GM19463 (cell line): ENCODE results near the gene BAZ2A.

ENCODE experiments used
- ATAC-seq: cut with Tn5 transposase; IDR thresholded peaks from one replicate; pipeline ENCODE4 v1.9.1; 2021; ENCODE audit warnings: mild to moderate bottlenecking, moderate library complexity; ENCODE audit not compliant: unreplicated experiment

Gene BAZ2A

DNA sequence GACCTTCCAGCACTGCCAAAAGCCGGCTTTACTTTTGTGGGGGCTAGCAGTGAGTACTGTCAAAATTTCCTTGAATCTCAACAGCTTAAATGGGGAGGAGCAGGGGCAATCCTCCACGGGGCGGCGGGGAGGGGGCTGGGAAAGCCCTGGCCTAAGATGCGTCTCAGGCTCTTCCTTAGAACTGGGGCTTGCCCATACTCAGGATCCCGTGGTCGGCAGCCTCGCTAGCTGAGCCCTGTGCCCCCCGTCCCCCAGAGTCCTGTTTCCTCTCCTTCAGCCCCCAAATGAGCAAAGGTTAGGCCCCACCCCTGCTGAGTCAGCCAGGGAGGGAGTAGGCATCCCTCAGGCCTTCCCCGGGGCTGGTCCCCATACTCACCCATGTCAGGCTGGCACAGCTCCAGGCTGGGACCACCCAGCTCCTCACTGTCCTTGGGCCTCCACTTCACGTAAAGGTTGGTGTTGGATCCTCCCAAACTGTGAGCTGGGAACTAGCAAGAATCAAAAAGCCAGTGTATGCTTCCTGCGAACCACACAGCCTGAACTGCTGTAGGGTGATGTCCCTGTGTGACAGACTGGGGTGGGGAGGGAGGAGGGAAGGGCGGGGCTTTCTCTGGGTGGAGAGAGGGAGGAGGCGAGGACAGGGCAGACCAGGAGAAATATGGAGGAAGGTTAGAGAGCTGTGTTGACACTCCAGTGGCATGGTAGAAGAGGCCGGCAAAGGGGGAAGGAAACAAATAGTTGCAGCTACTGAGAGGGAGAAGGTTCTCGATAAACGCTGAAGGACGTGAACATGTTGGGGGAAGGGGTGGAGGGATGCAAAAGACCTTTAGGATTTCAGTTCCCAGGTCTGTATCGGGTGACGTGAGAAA, 5.9 kb upstream of the BAZ2A start:
- ATAC-seq = peak; percentile 49

- no peak for ATAC-seq
Measured at GRCh38 chr12:56634837-56635791, 5.0 kb upstream of the BAZ2A start.

DNA sequence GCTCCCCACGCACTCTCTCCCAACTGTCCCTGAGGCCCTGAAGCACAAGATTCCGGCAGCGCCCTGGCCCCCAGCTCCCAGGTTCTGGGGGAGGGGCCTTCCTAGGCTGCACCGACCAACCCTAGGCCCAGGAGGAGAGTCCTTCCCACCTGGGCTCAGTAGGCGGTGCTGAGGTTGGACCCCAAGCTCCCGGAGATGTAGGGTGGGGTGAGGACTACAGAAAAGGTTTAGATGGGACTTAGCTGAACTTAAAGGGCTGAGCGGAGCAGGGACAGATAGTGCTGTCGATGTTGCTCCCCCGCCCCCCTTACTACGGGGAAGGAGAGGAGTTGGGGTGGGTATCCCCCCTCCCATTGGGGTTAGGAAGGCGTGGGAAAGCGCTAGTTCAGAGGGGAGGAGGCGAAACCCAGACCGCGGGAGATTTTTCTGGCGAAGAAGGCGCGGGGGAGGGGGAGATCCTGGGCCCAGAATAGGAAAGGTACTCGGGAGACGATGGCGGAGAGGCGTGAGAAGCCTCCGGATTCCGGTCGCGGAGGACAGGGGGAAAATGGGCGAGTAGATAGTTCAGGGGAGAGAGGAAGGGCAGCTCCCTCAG, 4.2 kb upstream of the BAZ2A start:
- ATAC-seq = no peak

DNA sequence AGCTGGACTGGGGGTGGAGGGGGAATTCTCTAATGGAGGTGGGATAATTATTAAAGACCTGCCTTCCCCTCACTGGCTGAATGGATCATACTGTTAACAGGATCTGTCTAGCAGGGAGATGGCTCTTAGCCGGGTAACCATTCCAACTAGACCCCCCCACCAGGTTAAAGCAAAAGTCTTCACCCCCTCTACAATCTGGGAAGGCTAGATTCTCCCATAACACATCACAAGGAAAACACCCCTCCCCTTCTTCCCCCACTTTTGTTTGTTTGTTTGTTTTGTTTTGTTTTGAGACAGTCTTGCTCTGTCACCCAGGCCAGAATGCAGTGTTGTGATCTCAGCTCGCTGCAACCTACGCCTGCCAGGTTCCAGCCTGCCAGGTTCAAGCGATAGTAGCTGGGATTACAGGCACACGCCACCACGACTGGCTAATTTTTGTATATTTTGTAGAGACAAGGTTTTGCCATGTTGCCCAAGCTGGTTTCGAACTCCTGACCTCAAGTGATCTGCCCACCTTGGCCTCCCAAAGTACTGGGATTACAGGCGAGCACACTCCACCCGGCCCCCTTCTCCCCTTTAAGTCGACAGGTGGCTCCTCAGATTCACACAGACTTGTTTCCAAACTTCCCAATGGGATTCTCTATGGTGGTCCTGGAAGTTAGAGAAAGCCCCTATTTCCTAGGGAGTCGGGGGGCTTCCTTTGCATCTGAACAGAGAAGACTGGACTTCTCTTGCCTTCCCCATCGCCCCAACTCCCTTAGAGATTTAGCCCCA, 3.5 kb upstream of the BAZ2A start:
- ATAC-seq = no peak

- ATAC-seq = no peak
Measured at GRCh38 chr12:56632701-56633467, 2.8 kb upstream of the BAZ2A start.

- ATAC-seq = peak; percentile 20
Measured at GRCh38 chr12:56631790-56632700, 1.9 kb upstream of the BAZ2A start.

DNA sequence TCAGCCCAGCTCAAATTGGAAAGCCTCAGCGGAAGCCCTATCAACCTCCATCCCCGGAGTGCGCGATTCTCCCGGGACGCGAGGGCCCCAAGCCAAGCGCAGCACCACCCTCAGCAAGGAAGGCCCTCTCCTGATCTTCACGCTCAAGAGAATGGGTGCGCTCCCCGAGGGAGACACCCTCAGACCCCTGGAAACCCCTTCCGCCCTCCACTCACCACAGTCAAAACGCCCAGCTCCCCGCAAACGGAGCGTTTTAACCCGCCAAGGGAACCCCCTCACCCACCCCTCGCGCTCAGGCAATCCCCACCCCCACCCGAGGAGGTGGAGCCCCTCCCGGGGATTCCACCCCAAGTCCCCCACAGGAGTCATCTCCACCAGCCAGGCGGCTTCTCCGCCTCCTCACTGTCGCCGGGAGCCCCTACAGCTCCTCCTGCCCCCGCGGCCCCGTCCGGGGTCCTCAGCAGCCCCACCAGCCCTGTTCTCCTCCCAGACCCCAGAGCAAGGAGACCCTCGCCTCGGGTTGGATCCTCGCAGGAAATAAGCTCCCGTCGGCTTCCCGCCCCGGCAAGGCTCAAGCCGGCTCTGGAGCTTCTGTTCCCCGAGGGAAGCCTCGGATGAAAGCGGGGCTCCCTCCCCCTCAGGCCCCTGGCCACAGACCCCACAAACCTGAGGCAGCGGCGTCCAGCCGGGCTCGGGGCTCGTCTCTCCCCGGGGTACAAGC, 507 bp downstream of the BAZ2A start:
- ATAC-seq = peak; percentile 1

DNA sequence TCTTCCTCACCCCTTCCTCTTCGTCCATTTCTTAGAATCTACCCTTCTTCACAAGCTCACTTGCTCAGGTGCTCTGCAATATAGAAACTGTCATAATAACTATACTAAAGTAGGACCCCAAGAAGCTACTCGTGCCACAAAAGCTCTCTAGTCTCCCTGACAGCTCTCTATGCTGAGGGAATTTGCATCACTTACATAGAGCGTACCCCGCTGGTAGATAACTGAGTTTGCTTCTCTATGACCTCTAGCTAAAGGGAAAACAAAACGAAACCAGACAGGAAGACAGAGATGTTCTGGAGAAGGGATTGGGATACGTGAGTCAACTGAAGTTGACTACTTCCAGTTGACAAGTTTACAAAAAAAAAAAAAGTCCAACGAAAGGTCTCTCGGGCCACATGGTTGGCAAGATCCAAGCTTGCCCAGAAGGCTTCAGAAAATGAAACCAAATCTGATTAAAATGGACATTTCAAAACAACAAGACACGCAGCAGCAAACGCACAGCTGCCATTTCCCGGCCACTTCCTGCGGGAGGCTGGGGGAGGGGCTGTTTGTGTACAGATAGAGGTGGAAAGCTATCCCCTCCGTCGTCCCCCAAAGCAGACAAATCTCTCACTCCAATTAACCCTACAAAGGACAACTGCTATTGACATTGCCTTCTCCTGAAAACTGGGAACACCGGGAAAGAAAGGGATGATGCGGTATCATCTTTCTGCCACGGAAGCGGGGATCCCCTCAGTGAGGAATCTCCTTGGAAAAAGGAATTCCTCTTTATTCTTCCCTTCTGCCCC, 1.3 kb downstream of the BAZ2A start:
- ATAC-seq = no peak

GRCh38 chr12:56626701-56627100, 3.4 kb downstream of the BAZ2A start:
- no peak for ATAC-seq

DNA sequence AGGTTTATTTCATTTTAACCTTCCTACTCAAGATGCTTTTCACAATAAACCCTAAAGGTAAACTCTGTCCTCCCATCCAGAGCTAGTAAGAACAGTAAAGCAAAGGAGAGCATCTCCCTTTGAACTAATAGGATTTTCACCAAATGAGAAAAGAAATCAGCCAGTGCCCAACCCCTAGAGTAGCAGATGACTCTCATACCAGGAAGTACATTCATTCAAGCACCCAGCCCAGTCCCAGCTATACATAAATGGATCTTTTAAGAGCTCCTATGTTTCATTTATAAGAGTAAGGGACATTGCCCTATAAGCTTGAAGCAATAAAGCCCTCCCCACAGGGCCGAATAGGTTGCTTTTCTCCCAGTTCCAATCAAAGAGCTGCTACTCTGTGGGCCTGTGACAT, 7.6 kb downstream of the BAZ2A start:
- no peak for ATAC-seq

- no peak for ATAC-seq
Measured at GRCh38 chr12:56616925-56617324, 13.2 kb downstream of the BAZ2A start.

GRCh38 chr12:56616244-56616643, 13.9 kb downstream of the BAZ2A start:
- ATAC-seq = no peak

DNA sequence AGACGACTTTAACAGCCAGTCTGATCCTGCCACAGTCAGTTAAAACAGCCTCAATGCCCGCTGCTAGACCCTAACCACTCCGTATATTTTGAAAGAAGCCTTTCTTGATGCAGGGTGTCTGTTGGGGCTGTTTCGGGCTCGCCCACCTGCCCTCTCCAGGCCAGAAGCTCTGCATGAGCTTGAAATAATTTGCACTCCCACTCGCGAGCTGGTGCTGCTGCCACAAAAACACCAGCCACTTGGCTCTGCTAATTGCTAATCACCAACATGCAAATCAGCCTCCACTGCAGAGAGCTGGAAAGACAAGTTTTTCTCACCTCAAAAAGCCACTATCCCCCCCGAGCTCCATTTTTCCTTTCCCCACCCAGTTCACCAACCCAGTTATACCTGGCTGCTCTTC, 15.5 kb downstream of the BAZ2A start:
- ATAC-seq = no peak

DNA sequence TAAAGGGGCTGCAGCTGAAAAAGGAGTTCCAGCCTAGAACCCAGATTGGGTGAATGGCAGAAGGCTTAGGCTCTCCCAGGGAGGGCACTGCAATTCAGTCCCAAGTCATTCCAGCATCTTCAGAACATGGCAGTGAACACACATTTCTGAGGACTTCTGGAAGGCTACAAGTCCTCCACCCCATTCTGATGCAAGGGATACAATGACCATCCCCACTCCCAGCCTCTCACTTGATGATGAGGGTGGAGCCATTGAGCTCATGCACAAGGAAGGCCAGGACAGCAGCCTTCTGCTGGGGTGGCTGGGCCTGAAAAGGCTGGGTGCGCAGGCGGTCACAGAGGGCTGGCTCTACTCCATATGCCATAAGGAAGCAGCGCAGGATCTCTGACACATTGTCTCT, 25.8 kb downstream of the BAZ2A start:
- ATAC-seq = no peak

DNA sequence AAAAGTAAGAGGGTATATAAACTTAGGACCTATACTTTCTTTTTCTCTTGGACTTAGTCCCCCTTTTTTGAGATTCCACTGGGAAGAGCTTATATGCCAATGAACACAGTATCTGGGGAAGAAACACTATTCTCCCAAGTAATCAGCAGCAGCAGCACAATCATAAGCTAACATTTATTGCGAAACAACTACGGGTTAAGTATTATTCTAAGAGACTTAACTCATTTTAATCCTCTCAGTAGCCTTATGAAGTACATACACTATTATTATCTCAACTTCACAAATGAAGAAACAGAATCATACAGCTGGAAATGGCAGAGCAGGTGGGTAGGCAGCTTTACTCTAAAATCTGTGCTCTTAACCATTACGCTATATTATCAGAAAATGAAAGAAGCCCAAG, 27.9 kb downstream of the BAZ2A start:
- no peak for ATAC-seq

GRCh38 chr12:56601503-56601902, 28.6 kb downstream of the BAZ2A start:
- no peak for ATAC-seq

DNA sequence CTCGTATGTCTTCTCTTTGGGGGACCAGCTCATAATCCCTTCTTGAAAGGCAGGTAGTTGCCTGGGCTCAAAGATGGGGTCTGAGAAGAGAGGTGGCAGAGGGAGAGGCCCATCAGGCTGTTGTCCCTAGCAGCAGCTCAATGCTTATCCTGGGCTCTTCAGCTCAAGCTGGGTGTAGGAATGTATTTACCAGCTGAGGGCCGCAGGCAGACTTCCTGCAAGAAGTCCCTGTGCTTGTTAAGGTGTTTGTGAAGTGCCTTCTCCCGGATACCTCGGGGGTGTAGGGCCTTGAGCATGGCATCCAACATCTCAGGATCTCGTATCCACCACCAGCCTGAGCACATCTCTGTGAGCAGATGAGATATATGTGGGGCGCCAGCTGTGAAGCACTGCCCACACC, 29.4 kb downstream of the BAZ2A start:
- no peak for ATAC-seq
